Stimulated activated CD4-positive, alpha-beta T cell treated with anti-CD3 and anti-CD28 coated beads, Interleukin-4, amount 100 ng/mL, for 4 hours (primary cell): ENCODE measurements around the gene LPP.

ENCODE experiments used
- DNase-seq, 2 experiments: peaks; one replicate each; pipeline ENCODE4 v3.0.0-alpha.2; 2020

The LPP gene

GRCh38 chr3:188778091-188778852 is 624.3 kb downstream of the LPP start:
- DNase-seq, result no peak

- no peak for DNase-seq
Measured at GRCh38 chr3:188779281-188779980, 625.5 kb downstream of the LPP start.

- DNase-seq, result no peak
Measured at GRCh38 chr3:188780193-188781147, 626.5 kb downstream of the LPP start.

GRCh38 chr3:188782613-188783124 is 628.7 kb downstream of the LPP start:
- DNase-seq, result no peak

- no peak for DNase-seq
Measured at GRCh38 chr3:188786424-188786823, 632.5 kb downstream of the LPP start.

GRCh38 chr3:188788621-188789081 is 634.7 kb downstream of the LPP start:
- DNase-seq, result peak; percentile 55 to 81

- DNase-seq, result no peak
Measured at GRCh38 chr3:188789251-188789650, 635.3 kb downstream of the LPP start.

GRCh38 chr3:188791311-188791710 is 637.4 kb downstream of the LPP start:
- no peak for DNase-seq

GRCh38 chr3:188792793-188793192 is 638.8 kb downstream of the LPP start:
- DNase-seq, result no peak

GRCh38 chr3:188796122-188796631 is 642.2 kb downstream of the LPP start:
- DNase-seq, result no peak

GRCh38 chr3:188797045-188797444 is 643.1 kb downstream of the LPP start:
- DNase-seq, result no peak

GRCh38 chr3:188798556-188799145 is 644.7 kb downstream of the LPP start:
- DNase-seq, result no peak

GRCh38 chr3:188801393-188801792 is 647.4 kb downstream of the LPP start:
- DNase-seq, result no peak

- DNase-seq, result no peak
Measured at GRCh38 chr3:188802645-188803044, 648.7 kb downstream of the LPP start.

- no peak for DNase-seq
Measured at GRCh38 chr3:188807006-188807405, 653.0 kb downstream of the LPP start.

- DNase-seq, result no peak
Measured at GRCh38 chr3:188812198-188812597, 658.2 kb downstream of the LPP start.

- DNase-seq, result no peak
Measured at GRCh38 chr3:188814581-188814980, 660.6 kb downstream of the LPP start.

GRCh38 chr3:188817103-188817934 is 663.4 kb downstream of the LPP start:
- no peak for DNase-seq

- DNase-seq, result no peak
Measured at GRCh38 chr3:188817935-188818269, 663.9 kb downstream of the LPP start.

GRCh38 chr3:188818282-188818681 is 664.3 kb downstream of the LPP start:
- DNase-seq, result no peak

GRCh38 chr3:188819939-188820338 is 666.0 kb downstream of the LPP start:
- no peak for DNase-seq
